ENCODE measurements around the gene OTOG.

OTOG gene

DNA sequence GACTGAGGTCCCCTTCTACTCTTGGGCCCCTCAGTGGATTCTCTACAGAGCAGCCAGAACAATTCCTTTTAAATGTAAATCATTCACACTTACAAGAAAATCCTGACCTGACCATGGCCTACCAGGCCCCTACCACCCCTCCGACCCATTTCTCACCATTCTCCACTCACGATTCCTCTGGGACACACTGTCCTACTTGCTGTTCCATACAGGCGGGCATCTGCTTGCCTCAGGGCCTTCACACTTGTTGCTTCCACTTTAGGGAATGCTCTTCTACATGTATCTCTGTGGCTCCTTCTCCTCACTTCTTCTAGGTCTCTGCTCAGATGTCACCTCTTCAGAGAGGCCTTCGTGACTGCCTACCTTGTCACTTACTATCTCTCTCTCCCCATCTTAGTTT is 6.3 kb upstream of the OTOG start:
- DNase-seq (ENCODE audit: low read depth): no peak

DNA sequence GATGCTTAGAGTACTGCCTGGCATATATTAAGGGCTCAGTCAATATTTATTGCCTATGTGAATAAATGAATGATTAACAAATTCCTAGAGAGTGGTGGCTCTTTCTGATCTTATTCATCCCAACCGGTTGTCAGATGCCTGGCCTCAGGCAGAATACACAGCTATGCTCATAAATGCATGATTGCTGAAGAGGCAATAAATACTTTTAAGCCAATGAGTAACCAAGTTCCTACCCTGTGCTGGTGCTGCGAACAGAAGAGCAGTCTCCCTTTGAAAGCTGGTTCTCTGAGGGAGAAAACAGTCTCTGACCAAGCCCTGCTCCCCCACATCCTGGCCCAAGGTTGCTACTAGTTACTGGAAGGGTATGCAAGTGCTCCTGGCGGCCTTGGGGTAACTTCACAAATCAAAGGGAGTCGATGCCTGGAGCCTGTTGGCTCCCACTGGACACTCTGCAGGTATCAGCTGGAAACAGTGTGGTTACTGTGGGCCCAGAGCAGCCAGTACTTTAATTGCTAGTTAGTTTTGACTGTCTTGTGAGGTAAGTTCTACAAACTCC is 5.7 kb upstream of the OTOG start:
- no peak for DNase-seq (ENCODE audit: low read depth)

DNA sequence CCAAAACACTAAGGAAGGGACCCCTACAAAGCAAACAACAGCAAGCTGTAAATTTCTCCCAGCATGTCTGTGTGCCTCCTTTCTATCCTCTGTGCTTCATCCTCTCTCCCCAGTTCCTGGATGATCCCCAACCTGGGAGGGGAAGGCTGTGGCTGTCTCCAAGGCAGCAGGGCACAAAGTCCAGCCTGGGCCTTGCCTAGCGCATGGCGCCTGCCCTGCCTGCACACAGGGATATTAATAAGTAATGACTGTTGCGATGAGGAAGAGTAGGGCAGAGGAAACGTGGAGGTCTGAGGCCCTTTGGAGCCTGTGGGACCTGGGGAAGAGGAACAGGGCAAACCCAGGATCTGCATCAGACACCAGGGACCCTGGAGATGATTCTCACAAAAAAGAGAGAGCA is 4.8 kb upstream of the OTOG start:
- no peak for DNase-seq (ENCODE audit: low read depth)

- no peak for DNase-seq (ENCODE audit: low read depth)
Measured at GRCh38 chr11:17543041-17543440, 4.0 kb upstream of the OTOG start.

DNA sequence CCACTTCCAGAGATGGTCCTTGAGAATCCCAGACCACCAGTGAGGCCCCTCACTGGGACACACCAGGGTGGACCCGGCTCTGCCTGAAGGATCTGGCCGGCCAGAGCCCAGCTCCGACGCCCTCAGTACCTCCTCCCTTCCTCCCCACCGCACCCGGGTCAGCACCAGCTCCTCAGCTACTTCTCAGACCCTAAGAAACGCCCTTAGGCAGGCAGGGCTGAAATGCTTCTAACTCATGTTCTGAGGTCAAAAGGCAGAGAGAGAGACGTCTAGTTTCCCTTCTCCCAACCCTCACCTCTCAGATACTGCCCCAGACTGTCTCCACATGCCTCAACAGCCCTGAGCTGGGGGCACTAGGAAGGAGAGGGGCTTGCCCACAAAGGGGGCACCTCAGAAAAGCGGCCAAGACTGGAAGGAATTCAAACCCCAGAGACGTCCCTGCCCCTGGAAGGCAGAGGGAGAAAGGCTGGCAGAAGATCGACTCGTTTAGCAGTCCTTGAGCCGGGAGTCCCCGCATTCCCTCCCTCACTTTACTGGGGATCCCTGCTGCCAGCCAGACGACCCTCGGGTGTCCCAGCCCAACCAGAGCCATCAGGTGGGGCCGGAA is 3.4 kb upstream of the OTOG start:
- DNase-seq (ENCODE audit: low read depth): no peak

- no peak for DNase-seq (ENCODE audit: low read depth)
Measured at GRCh38 chr11:17544181-17544622, 2.9 kb upstream of the OTOG start, which contains the start of gene USH1C. TSS of gene USH1C (minus strand) at chr11:17544416. CDS start at chr11:17544307, 109 bp downstream.

- DNase-seq (ENCODE audit: low read depth): no peak
Measured at GRCh38 chr11:17546240-17546639, 819 bp upstream of the OTOG start.

- no peak for DNase-seq (ENCODE audit: low read depth)
Measured at GRCh38 chr11:17547932-17548331, 873 bp downstream of the OTOG start.

GRCh38 chr11:17548444-17548843 is 1.4 kb downstream of the OTOG start:
- DNase-seq (ENCODE audit: low read depth): no peak

- no peak for DNase-seq (ENCODE audit: low read depth)
Measured at GRCh38 chr11:17550450-17551346, 3.6 kb downstream of the OTOG start.

DNA sequence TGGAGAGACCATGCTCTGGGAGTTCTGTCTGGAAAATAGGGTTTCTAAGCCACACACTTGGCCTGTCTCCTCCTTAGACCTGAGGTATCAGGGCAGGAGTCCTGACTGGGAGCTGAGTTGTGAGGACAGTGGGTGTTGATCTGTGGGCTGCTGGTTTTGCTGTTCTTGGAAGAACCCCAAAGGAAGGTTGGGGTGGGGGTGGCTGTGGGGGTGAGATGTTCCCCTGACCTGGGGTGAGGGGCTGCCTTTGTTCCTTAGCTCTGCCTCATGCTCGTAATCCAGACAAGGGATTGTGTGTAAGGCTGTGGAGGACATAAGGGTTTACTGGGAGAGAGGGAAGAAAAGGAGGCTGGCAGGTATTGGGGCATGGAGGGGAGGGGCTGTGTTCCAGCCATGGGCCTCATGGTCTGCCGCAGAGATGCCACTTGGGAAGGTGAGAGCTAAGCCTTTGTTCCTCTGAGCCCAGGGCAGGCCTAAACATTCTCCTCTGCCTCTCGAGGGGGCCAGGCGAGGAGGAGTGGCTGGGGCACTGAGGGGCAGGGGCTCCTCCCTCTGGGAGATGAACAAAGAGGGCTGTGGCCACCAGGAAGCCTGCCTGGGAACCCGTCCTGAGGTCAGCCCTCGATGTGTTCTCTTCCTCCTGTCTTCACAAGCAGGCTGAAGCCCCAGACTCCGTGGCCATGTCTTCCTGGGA is 4.4 kb downstream of the OTOG start:
- DNase-seq (ENCODE audit: low read depth): no peak

GRCh38 chr11:17552041-17552355 is 4.9 kb downstream of the OTOG start:
- no peak for DNase-seq (ENCODE audit: low read depth)

- no peak for DNase-seq (ENCODE audit: low read depth)
Measured at GRCh38 chr11:17552392-17553248, 5.6 kb downstream of the OTOG start.

- DNase-seq (ENCODE audit: low read depth): no peak
Measured at GRCh38 chr11:17553249-17553546, 6.1 kb downstream of the OTOG start.

- DNase-seq (ENCODE audit: low read depth): no peak
Measured at GRCh38 chr11:17554487-17554886, 7.4 kb downstream of the OTOG start.

DNA sequence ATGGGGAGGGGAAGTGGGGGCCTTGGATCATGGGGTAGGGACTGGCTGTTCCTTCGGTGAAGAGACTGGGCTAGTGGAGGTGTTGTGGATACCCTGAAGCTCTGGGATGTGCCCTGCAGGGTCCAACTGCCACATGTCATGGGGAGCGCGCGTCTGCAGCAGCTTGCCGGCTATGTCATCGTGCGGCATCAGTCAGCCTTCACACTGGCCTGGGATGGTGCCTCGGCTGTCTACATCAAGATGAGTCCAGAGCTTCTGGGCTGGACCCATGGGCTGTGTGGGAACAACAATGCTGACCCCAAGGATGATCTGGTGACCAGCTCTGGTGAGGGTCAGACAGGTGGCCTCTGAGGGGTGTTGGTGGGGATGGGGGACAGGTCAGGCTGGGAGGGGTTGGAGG is 9.9 kb downstream of the OTOG start:
- no peak for DNase-seq (ENCODE audit: low read depth)

DNA sequence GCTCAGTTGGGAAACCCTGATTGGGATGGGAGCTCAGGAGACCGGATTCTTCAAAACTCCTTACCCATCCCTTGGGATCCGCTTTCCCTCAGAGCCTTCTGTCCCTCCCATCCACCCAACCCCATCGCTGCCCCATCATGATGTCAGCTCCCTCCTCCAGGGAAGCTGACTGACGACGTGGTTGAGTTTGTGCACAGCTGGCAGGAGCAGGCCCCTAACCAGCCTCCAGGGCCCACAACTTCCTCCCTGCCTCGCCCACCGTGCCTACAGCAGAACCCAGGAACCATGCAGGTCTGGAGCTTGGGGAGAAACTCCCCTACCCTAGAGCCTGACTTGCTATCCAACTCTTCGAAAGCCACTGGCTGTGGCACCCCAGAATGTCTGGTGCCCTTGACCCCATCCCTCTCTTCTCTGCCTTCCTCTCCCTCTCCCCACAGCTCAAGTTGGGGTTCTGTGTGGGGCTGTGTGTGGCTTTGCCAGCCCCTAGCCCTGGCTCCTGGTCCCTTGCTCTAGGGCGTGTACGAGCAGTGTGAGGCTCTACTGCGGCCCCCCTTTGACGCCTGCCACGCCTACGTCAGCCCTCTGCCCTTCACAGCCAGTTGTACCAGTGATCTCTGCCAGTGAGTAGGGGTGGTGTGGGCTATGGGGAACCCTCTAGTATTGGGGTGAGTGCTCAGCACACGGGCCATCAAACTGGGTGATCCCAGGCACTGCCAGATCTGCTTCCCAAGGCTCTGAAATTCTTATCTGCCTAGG is 11.1 kb downstream of the OTOG start:
- DNase-seq (ENCODE audit: low read depth): no peak

- DNase-seq (ENCODE audit: low read depth): no peak
Measured at GRCh38 chr11:17558916-17559315, 11.9 kb downstream of the OTOG start.

DNA sequence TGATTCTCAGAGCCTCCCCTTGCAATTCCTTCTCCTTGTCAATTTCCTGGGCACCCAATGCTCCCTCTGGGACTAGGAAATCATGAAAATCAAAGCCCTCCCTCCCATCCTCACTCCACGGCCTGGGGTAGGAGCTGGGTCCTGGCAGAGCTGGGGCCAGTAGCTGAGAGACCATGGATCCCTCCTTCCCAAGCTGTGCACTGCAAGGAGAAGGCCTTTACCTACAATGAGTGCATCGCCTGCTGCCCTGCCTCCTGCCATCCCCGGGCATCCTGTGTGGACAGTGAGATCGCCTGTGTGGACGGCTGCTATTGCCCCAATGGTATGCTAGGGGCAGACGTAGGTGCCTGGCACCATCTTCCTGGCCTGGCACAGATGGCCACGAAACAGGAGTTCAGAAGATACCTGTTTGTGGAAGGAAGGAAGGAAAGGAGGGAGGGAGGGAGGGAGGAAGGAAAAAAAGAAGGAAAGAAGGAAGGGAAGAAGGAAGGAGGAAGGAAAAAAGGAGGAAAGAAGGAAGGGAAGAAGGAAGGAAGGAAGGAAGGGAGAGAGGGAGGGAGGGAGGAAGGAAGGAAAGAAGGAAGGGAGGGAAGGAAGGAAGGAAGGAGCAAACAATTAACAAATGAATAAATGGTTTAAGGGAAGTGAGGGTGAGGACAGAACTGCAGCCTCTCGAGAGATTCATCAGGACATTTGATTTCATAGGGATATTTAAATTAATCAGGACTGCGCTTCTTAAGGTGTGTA is 12.5 kb downstream of the OTOG start:
- DNase-seq (ENCODE audit: low read depth): no peak

DNA sequence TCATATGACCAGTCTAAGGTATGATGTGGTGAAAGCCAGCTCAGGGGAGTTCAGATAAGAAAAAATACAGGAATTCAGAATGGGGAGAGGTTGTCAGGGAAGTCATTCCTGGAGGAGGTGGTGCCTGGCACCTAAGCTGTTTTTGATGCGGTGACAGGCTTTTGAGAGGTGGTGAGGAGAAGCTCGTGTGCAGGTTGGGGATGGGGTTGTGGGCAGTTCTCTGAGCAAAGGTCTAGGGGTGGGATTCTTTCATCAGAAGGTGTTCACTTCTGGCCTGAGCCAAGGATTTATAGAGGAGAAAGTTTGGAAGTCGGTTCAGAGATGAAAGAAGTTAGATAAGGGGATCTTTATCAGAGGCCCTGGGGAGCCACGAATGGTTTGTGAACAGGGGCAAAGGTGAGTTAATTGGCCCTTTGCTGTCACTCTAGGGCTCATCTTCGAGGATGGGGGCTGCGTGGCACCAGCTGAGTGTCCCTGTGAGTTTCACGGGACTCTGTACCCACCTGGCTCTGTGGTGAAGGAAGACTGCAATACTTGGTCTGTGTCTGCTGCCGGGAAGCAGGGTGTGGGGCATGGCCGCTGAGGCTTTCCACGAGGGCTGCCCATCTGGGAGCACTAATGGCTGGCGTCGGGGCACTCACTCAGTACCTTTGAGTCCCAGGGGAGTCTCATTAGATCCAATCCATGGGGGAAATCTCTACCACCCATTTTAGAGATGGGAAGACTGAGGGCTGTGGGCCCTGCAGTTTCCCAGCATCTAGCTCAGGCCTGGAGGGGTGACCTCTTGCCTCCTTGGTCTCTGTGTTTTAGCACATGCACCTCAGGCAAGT is 13.4 kb downstream of the OTOG start:
- DNase-seq (ENCODE audit: low read depth): no peak
